Prostate gland (tissue), 2 donors: ENCODE results near the gene CYP3A5.

Experiments used
- CTCF ChIP-seq, 4 experiments: fragments of 200-600 bp in 2 of 4; fragments of 450-650 bp in 2 of 4; sonication (generic) in 2 of 4; IDR thresholded peaks; 1 replicate in 3 of 4; 2 replicates in 1 of 4; pipeline ENCODE4 v1.5.1; 2016 to 2019; ENCODE audit warnings: antibody characterized with exemption in 4 of 4, mild to moderate bottlenecking in 2 of 4, moderate library complexity in 2 of 4
- POLR2A ChIP-seq: fragments of 450-650 bp; IDR thresholded peaks from one replicate; pipeline ENCODE4 v1.6.1; 2016; ENCODE audit warnings: antibody characterized with exemption, mild to moderate bottlenecking

- TF ChIP-seq CTCF (IDR thresholded peaks at IDR 0.05): no peak
- TF ChIP-seq POLR2A: no peak
These were observed 14.6 kb upstream of the CYP3A5 start for GRCh38 chr7:99694201-99694911.
